HepG2 (cell line): ENCODE measurements around the gene SVOP. TPM values are rescaled to one million over a fixed set of nuclear protein-coding genes. Genes with fewer than 3 reads are reported as not detected.

Experiments
- FOXJ3 ChIP-seq: sonication (generic); formaldehyde crosslinking; IDR thresholded peaks from 2 replicates; pipeline ENCODE4 v1.4.0; 2020; ENCODE audit warnings: missing genetic modification reagents, mild to moderate bottlenecking, borderline replicate concordance
- GRHL1 ChIP-seq: sonication (generic); formaldehyde crosslinking; conservative IDR thresholded peaks from 2 replicates; pipeline ENCODE4 v1.8.0; 2022; ENCODE audit warnings: missing genetic modification reagents
- KLF15 ChIP-seq: sonication (generic); formaldehyde crosslinking; IDR thresholded peaks from 2 replicates; pipeline ENCODE4 v1.8.1; 2023; ENCODE audit warnings: borderline replicate concordance, mild to moderate bottlenecking, inconsistent platforms, missing genetic modification reagents, mixed read lengths
- PBX2 ChIP-seq: IDR thresholded peaks from 2 replicates; pipeline ENCODE4 v1.6.1; 2016; ENCODE audit warnings: control low read depth
- RXRB ChIP-seq: IDR thresholded peaks from 2 replicates; pipeline ENCODE4 v1.6.1; 2016; ENCODE audit warnings: borderline replicate concordance, missing genetic modification reagents, missing compliant biosample characterization
- SALL2 ChIP-seq: sonication (generic); formaldehyde crosslinking; IDR thresholded peaks from 2 replicates; pipeline ENCODE4 v1.8.1; 2023; ENCODE audit warnings: mild to moderate bottlenecking, missing genetic modification reagents, inconsistent platforms
- SETDB1 ChIP-seq: sonication (generic); formaldehyde crosslinking; IDR thresholded peaks from 2 replicates; pipeline ENCODE4 v1.5.1; 2020; ENCODE audit warnings: missing genetic modification reagents, mild to moderate bottlenecking, borderline replicate concordance
- STAG1 ChIP-seq: sonication (generic); formaldehyde crosslinking; IDR thresholded peaks from 2 replicates; pipeline ENCODE4 v1.4.0; 2020; ENCODE audit warnings: missing genetic modification reagents
- ZBTB8A ChIP-seq: sonication (generic); formaldehyde crosslinking; IDR thresholded peaks from 2 replicates; pipeline ENCODE4 v1.4.0; 2020; ENCODE audit warnings: mild to moderate bottlenecking, low read depth, missing genetic modification reagents, borderline replicate concordance
- ZNF501 ChIP-seq: sonication (generic); formaldehyde crosslinking; IDR thresholded peaks from 2 replicates; pipeline ENCODE4 v1.5.1; 2020; ENCODE audit warnings: mild to moderate bottlenecking, moderate library complexity, missing genetic modification reagents
- ZNF563 ChIP-seq: sonication (generic); formaldehyde crosslinking; IDR thresholded peaks from 2 replicates; pipeline ENCODE4 v1.8.0; 2022; ENCODE audit warnings: mild to moderate bottlenecking, moderate library complexity, missing genetic modification reagents
- ZSCAN25 ChIP-seq: sonication (generic); formaldehyde crosslinking; IDR thresholded peaks from 2 replicates; pipeline ENCODE4 v1.8.0; 2022; ENCODE audit warnings: mild to moderate bottlenecking, missing genetic modification reagents
- ZSCAN31 ChIP-seq: sonication (generic); formaldehyde crosslinking; IDR thresholded peaks from 2 replicates; pipeline ENCODE4 v1.5.0; 2020; ENCODE audit warnings: low read depth, mild to moderate bottlenecking, missing genetic modification reagents
- polyA plus RNA-seq, 8 experiments: library from polyadenylated mRNA; depleted of rRNA in 3 of 8; stranded (reverse) in 7 of 8; unstranded in 1 of 8; fragments of >200 nt; fragmentation: Illumina TruSeq in 4 of 8; extraction: Trizol in 4 of 8; gene quantifications; 2 replicates each; pipeline versions ENCODE4 v1.2.1 to v1.2.3, GENCODE V29; 2011 to 2016; ENCODE audit warnings: low read depth in 4 of 8, missing spikeins in 1 of 8, mixed read lengths in 1 of 8; ENCODE audit not compliant: insufficient read depth in 1 of 8
- total RNA-seq, 5 experiments: library from RNA; depleted of rRNA; stranded (reverse); fragments of >200 nt; fragmentation: Illumina TruSeq; extraction: Trizol; gene quantifications; 2 replicates each; pipeline ENCODE4 v1.2.3, GENCODE V29; 2016; ENCODE audit warnings: low read depth in 1 of 5
- TF ChIP-seq, protein P1 (sequence below): sonication (generic); formaldehyde crosslinking; conservative IDR thresholded peaks from 2 replicates; pipeline ENCODE4 v1.4.0; 2020; ENCODE audit warnings: mild to moderate bottlenecking, missing genetic modification reagents, moderate library complexity
- TF ChIP-seq, protein P2 (sequence below): sonication (generic); formaldehyde crosslinking; IDR thresholded peaks from 2 replicates; pipeline ENCODE4 v1.4.0; 2020; ENCODE audit warnings: missing genetic modification reagents, borderline replicate concordance

SVOP gene
- total and polyA plus RNA-seq, 2 of the 13 experiments (the other 11 are each of a cell fraction or from before 2014, with no cell fraction given) = not detected

DNA sequence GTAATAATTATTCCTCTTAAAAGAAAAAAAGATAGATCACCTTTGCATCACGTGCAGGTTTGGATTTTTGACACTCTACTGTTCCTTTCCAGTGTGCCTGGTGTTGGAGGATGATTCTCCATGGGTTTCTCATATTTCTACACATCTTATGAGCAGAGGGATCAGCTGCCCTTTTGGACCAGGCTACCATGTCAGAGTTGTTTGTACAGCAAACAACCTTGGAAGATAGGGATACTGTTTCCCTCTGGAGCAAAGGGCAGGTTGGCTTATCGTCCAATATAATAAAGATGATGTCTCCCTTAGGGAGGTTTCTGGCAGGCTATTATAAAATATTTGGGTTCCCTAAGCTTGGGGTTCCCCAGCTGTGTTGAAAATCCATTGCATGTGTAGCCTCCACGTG, 98.9 kb downstream of the SVOP start (continued):
- TF ChIP-seq, protein P1, sequence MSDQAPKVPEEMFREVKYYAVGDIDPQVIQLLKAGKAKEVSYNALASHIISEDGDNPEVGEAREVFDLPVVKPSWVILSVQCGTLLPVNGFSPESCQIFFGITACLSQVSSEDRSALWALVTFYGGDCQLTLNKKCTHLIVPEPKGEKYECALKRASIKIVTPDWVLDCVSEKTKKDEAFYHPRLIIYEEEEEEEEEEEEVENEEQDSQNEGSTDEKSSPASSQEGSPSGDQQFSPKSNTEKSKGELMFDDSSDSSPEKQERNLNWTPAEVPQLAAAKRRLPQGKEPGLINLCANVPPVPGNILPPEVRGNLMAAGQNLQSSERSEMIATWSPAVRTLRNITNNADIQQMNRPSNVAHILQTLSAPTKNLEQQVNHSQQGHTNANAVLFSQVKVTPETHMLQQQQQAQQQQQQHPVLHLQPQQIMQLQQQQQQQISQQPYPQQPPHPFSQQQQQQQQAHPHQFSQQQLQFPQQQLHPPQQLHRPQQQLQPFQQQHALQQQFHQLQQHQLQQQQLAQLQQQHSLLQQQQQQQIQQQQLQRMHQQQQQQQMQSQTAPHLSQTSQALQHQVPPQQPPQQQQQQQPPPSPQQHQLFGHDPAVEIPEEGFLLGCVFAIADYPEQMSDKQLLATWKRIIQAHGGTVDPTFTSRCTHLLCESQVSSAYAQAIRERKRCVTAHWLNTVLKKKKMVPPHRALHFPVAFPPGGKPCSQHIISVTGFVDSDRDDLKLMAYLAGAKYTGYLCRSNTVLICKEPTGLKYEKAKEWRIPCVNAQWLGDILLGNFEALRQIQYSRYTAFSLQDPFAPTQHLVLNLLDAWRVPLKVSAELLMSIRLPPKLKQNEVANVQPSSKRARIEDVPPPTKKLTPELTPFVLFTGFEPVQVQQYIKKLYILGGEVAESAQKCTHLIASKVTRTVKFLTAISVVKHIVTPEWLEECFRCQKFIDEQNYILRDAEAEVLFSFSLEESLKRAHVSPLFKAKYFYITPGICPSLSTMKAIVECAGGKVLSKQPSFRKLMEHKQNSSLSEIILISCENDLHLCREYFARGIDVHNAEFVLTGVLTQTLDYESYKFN (CRISPR knock-in tag) = peak; percentile 68
- no peak for TF ChIP-seq STAG1 (CRISPR knock-in tag)
- no peak for TF ChIP-seq PBX2 (CRISPR knock-in tag)
- TF ChIP-seq GRHL1 (CRISPR knock-in tag) = no peak
- TF ChIP-seq, protein P2, sequence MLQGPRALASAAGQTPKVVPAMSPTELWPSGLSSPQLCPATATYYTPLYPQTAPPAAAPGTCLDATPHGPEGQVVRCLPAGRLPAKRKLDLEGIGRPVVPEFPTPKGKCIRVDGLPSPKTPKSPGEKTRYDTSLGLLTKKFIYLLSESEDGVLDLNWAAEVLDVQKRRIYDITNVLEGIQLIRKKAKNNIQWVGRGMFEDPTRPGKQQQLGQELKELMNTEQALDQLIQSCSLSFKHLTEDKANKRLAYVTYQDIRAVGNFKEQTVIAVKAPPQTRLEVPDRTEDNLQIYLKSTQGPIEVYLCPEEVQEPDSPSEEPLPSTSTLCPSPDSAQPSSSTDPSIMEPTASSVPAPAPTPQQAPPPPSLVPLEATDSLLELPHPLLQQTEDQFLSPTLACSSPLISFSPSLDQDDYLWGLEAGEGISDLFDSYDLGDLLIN (CRISPR knock-in tag) = no peak
- TF ChIP-seq SALL2 (CRISPR knock-in tag) = no peak
- peak; percentile 60; the same call in 1 of the 2 replicates for TF ChIP-seq FOXJ3 (CRISPR knock-in tag)
- TF ChIP-seq ZNF501 (CRISPR knock-in tag) = peak; percentile 19; the same call in 1 of the 2 replicates
- TF ChIP-seq ZSCAN25 (CRISPR knock-in tag) = no peak
- no peak for TF ChIP-seq ZNF563 (CRISPR knock-in tag)
- TF ChIP-seq ZSCAN31 (CRISPR knock-in tag) = no peak
- TF ChIP-seq ZBTB8A (CRISPR knock-in tag) = no peak
- TF ChIP-seq SETDB1 = no peak
- TF ChIP-seq RXRB (CRISPR knock-in tag) = peak; percentile 65
- TF ChIP-seq KLF15 (CRISPR knock-in tag) = no peak
